Esophagus squamous epithelium (tissue), 4 donors: ENCODE data around the gene CHST12.

ENCODE experiments used
- POLR2A ChIP-seq, 4 donors: fragments of 450-650 bp; IDR thresholded peaks; one replicate each; pipeline ENCODE4 v1.6.1; 2017; ENCODE audit warnings: antibody characterized with exemption in 4 of 4, mild to moderate bottlenecking in 4 of 4, moderate library complexity in 3 of 4
- TF ChIP-seq, protein P1 (sequence below), 6 experiments: fragments of 450-650 bp in 4 of 6; fragments of 200-600 bp in 2 of 6; sonication (generic) in 2 of 6; IDR thresholded peaks; one replicate each; pipeline ENCODE4 v1.5.1; 2016 to 2019; ENCODE audit warnings: antibody characterized with exemption in 6 of 6, mild to moderate bottlenecking in 4 of 6, moderate library complexity in 4 of 6

- TF ChIP-seq, protein P1, sequence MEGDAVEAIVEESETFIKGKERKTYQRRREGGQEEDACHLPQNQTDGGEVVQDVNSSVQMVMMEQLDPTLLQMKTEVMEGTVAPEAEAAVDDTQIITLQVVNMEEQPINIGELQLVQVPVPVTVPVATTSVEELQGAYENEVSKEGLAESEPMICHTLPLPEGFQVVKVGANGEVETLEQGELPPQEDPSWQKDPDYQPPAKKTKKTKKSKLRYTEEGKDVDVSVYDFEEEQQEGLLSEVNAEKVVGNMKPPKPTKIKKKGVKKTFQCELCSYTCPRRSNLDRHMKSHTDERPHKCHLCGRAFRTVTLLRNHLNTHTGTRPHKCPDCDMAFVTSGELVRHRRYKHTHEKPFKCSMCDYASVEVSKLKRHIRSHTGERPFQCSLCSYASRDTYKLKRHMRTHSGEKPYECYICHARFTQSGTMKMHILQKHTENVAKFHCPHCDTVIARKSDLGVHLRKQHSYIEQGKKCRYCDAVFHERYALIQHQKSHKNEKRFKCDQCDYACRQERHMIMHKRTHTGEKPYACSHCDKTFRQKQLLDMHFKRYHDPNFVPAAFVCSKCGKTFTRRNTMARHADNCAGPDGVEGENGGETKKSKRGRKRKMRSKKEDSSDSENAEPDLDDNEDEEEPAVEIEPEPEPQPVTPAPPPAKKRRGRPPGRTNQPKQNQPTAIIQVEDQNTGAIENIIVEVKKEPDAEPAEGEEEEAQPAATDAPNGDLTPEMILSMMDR (IDR thresholded peaks at IDR 0.05), result no peak
- no peak for TF ChIP-seq POLR2A (IDR thresholded peaks at IDR 0.05)
These were observed 46.2 kb upstream of the CHST12 start for GRCh38 chr7:2357165-2357564.
